IMR-90 (cell line): ENCODE results near the gene CRIM1. TPM values are rescaled to one million over a fixed set of nuclear protein-coding genes. Genes with fewer than 3 reads are reported as not detected.
A peak's percentile ranks its signal among the peaks of the same experiment; 100 is the strongest.

Experiments
- ATAC-seq: fragments of 200-7000 bp; cut with Tn5 transposase; 2 replicates; pipeline ENCODE4 v1.9.1; 2020; ENCODE audit warnings: low read depth, mild to moderate bottlenecking, moderate library complexity
- BruUV-seq: library from RNA; stranded (reverse); fragments of 400-500 nt; replicated peaks from 2 replicates; lab custom pipeline; 2021; lab: Mats Ljungman, UMichigan
- CTCF ChIA-PET: fragments of 300-600 bp; formaldehyde crosslinking; extraction: SDS; loops from one replicate; lab custom pipeline; 2021; ENCODE audit warnings: antibody characterized with exemption; lab: Yijun Ruan, JAX
- POLR2A ChIA-PET: fragments of 300-600 bp; sonication (Branson Sonifier 250); formaldehyde crosslinking; loops from one replicate; lab custom pipeline; 2022; ENCODE audit warnings: antibody characterized with exemption; ENCODE audit not compliant: unreplicated experiment; lab: Charles Lee
- DNase-seq: peaks from one replicate; pipeline ENCODE4 v3.0.0; 2013
- H2AFZ ChIP-seq: replicated peaks from 2 replicates; pipeline ENCODE3; 2013; ENCODE audit warnings: low read length, mild to moderate bottlenecking; ENCODE audit not compliant: poor library complexity
- H2AK5ac ChIP-seq: 2 replicates; pipeline ENCODE4 v1.6.1; 2013; ENCODE audit warnings: low read depth, low read length, inconsistent platforms
- H2AK9ac ChIP-seq: replicated peaks from 2 replicates; pipeline ENCODE3; 2013; ENCODE audit warnings: mild to moderate bottlenecking, low read depth, low read length, moderate library complexity; ENCODE audit not compliant: poor library complexity
- H2BK120ac ChIP-seq: 2 replicates; pipeline ENCODE4 v1.6.1; 2013; ENCODE audit warnings: low read depth, low read length, inconsistent platforms
- H2BK15ac ChIP-seq: 3 replicates; pipeline ENCODE4 v1.6.1; 2013; ENCODE audit warnings: low read depth, low read length, inconsistent platforms
- H2BK20ac ChIP-seq: 2 replicates; pipeline ENCODE4 v1.6.1; 2013; ENCODE audit warnings: low read depth, mild to moderate bottlenecking, inconsistent platforms, low read length, moderate library complexity
- H2BK5ac ChIP-seq: 2 replicates; pipeline ENCODE4 v1.6.1; 2013; ENCODE audit warnings: mild to moderate bottlenecking, low read depth, low read length, inconsistent platforms; ENCODE audit not compliant: poor library complexity, severe bottlenecking
- H3K14ac ChIP-seq: replicated peaks from 2 replicates; pipeline ENCODE4 v1.6.1; 2013; ENCODE audit warnings: low read depth, low read length, inconsistent platforms
- H3K18ac ChIP-seq: 2 replicates; pipeline ENCODE4 v1.6.1; 2013; ENCODE audit warnings: low read depth, low read length, control low read depth
- H3K23ac ChIP-seq: 2 replicates; pipeline ENCODE4 v1.6.1; 2013; ENCODE audit warnings: low read depth, low read length, inconsistent platforms
- H3K27ac ChIP-seq: 2 replicates; pipeline ENCODE4 v1.5.1; 2013; ENCODE audit warnings: mild to moderate bottlenecking, control low read depth, low read length; ENCODE audit not compliant: insufficient read depth
- H3K27me3 ChIP-seq: 2 replicates; pipeline ENCODE4 v1.6.1; 2013; ENCODE audit warnings: low read length; ENCODE audit not compliant: control insufficient read depth, insufficient read depth
- H3K36me3 ChIP-seq: 2 replicates; pipeline ENCODE4 v1.6.1; 2013; ENCODE audit warnings: low read length, mixed read lengths; ENCODE audit not compliant: control insufficient read depth, insufficient read depth
- H3K4ac ChIP-seq: 2 replicates; pipeline ENCODE4 v1.6.1; 2013; ENCODE audit warnings: low read depth, low read length, inconsistent platforms
- H3K4me1 ChIP-seq: 2 replicates; pipeline ENCODE4 v1.6.1; 2013; ENCODE audit warnings: low read length, mixed read lengths; ENCODE audit not compliant: control insufficient read depth, insufficient read depth
- H3K4me2 ChIP-seq: 2 replicates; pipeline ENCODE4 v1.6.1; 2013; ENCODE audit warnings: low read depth, mild to moderate bottlenecking, control low read depth, low read length, moderate library complexity
- H3K4me3 ChIP-seq: 2 replicates; pipeline ENCODE4 v1.5.1; 2013; ENCODE audit warnings: low read depth, mild to moderate bottlenecking, control low read depth, low read length, moderate library complexity; ENCODE audit not compliant: insufficient read depth
- H3K56ac ChIP-seq: 2 replicates; pipeline ENCODE4 v1.6.1; 2013; ENCODE audit warnings: low read length, inconsistent platforms; ENCODE audit not compliant: insufficient read depth; ENCODE audit errors: extremely low read depth
- H3K79me1 ChIP-seq, 2 experiments: 2 replicates each; pipeline ENCODE4 v1.6.1; 2013; ENCODE audit warnings: low read length in 2 of 2, inconsistent platforms in 1 of 2, low read depth in 1 of 2
- H3K9ac ChIP-seq: 2 replicates; pipeline ENCODE4 v1.6.1; 2013; ENCODE audit warnings: low read depth, low read length, control low read depth
- H3K9me1 ChIP-seq: 2 replicates; pipeline ENCODE4 v1.6.1; 2013; ENCODE audit warnings: low read length, inconsistent platforms; ENCODE audit not compliant: insufficient read depth
- H3K9me3 ChIP-seq: 2 replicates; pipeline ENCODE4 v1.6.1; 2013; ENCODE audit warnings: low read length; ENCODE audit not compliant: control insufficient read depth, insufficient read depth
- H4K20me1 ChIP-seq: 2 replicates; pipeline ENCODE4 v1.6.1; 2013; ENCODE audit warnings: low read length, inconsistent platforms; ENCODE audit not compliant: insufficient read depth
- H4K5ac ChIP-seq: 2 replicates; pipeline ENCODE4 v1.6.1; 2013; ENCODE audit warnings: mild to moderate bottlenecking, low read depth, low read length, control low read depth
- H4K8ac ChIP-seq, 2 experiments: 2 replicates each; pipeline ENCODE4 v1.6.1; 2013; ENCODE audit warnings: low read depth in 2 of 2, low read length in 2 of 2, control low read depth in 1 of 2, inconsistent platforms in 1 of 2
- H4K91ac ChIP-seq: 2 replicates; pipeline ENCODE4 v1.6.1; 2013; ENCODE audit warnings: low read depth, low read length, inconsistent platforms; ENCODE audit not compliant: insufficient read depth
- BHLHE40 ChIP-seq: fragments of 150-350 bp; IDR thresholded peaks from 2 replicates; pipeline ENCODE4 v1.6.1; 2016; ENCODE audit warnings: mild to moderate bottlenecking, low read depth, low read length
- POLR2A ChIP-seq: IDR thresholded peaks from 2 replicates; pipeline ENCODE4 v1.6.1; 2012; ENCODE audit warnings: mild to moderate bottlenecking, low read depth, low read length
- dilution Hi-C: fragments of 300-500 bp; cut with HindIII; formaldehyde crosslinking; loops from one replicate; pipeline ENCODE4 v1.14.3; 2018; ENCODE audit warnings: low sequenced_read_pairs; ENCODE audit not compliant: unreplicated experiment
- in situ Hi-C: fragments of 300-500 bp; cut with MboI; formaldehyde crosslinking; loops from 3 replicates; pipeline ENCODE4 v1.14.3; 2019; ENCODE audit warnings: low sequenced_read_pairs, inconsistent platforms, mixed read lengths
- intact Hi-C: fragments of 100-400 bp; cut with micrococcal nuclease; formaldehyde crosslinking; loops from 2 replicates; pipeline ENCODE4 v1.10.0; 2022
- polyA plus RNA-seq, 3 experiments: library from polyadenylated mRNA; depleted of rRNA; stranded (reverse); fragments of >200 nt; gene quantifications; 2 replicates each; pipeline ENCODE4 v1.2.3, GENCODE V29; 2012; ENCODE audit warnings: low replicate concordance in 1 of 3
- total RNA-seq: library from RNA; depleted of rRNA; stranded (reverse); fragments of >200 nt; gene quantifications from 2 replicates; pipeline ENCODE4 v1.2.3, GENCODE V29; 2012
- TF ChIP-seq, protein P1 (sequence below): fragments of 150-350 bp; IDR thresholded peaks from 2 replicates; pipeline ENCODE4 v1.6.1; 2016; ENCODE audit warnings: low read depth, mild to moderate bottlenecking, low read length, moderate library complexity, borderline replicate concordance
- TF ChIP-seq, protein P2 (sequence below): conservative IDR thresholded peaks from 2 replicates; pipeline ENCODE4 v1.5.1; 2012; ENCODE audit warnings: mild to moderate bottlenecking, low read depth, low read length, improper control_type of control experiment

CRIM1 gene
- total and polyA plus RNA-seq, 2 of the 4 experiments (the other 2 are of a cell fraction): 285 to 490 TPM

DNA sequence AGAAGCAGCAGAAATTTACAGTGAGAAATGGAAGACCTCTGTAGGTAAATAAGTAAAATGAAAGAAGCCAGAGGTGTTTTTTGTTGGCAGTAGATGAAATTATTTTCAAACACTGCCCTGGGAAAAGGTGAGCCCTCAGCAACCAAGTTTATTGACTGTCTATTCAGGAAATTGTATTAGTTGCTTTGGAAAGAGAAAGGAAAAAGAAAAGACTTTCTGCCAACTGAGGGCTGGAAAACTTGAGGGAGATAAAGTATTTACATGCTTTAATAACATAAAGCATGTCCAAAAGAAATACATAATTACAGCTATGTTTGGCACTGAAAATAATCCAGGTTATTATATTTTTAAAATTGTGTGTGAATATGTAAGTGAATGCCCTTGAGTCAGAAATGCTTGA lies 14.7 kb downstream of the CRIM1 start:
- no peak overlapping the region for H3K9ac ChIP-seq
- TF ChIP-seq BHLHE40 (no peak), POLR2A (no peak)
- TF ChIP-seq, protein P1, sequence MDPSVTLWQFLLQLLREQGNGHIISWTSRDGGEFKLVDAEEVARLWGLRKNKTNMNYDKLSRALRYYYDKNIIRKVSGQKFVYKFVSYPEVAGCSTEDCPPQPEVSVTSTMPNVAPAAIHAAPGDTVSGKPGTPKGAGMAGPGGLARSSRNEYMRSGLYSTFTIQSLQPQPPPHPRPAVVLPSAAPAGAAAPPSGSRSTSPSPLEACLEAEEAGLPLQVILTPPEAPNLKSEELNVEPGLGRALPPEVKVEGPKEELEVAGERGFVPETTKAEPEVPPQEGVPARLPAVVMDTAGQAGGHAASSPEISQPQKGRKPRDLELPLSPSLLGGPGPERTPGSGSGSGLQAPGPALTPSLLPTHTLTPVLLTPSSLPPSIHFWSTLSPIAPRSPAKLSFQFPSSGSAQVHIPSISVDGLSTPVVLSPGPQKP: no peak
- TF ChIP-seq, protein P2, sequence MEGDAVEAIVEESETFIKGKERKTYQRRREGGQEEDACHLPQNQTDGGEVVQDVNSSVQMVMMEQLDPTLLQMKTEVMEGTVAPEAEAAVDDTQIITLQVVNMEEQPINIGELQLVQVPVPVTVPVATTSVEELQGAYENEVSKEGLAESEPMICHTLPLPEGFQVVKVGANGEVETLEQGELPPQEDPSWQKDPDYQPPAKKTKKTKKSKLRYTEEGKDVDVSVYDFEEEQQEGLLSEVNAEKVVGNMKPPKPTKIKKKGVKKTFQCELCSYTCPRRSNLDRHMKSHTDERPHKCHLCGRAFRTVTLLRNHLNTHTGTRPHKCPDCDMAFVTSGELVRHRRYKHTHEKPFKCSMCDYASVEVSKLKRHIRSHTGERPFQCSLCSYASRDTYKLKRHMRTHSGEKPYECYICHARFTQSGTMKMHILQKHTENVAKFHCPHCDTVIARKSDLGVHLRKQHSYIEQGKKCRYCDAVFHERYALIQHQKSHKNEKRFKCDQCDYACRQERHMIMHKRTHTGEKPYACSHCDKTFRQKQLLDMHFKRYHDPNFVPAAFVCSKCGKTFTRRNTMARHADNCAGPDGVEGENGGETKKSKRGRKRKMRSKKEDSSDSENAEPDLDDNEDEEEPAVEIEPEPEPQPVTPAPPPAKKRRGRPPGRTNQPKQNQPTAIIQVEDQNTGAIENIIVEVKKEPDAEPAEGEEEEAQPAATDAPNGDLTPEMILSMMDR: no peak
- H2AFZ ChIP-seq: no peak overlapping the region
- H4K91ac ChIP-seq: no peak overlapping the region
- no peak overlapping the region for H3K4me3 ChIP-seq
- intact Hi-C loops: loop anchor here (5.0 kb wide), 1 partner anchor 117 kb away; no protein-coding TSS in a partner anchor
- H4K8ac ChIP-seq: no peak overlapping the region
- H4K5ac ChIP-seq: no peak overlapping the region
- H3K27me3 ChIP-seq: no peaks in the 10 kb centered on the region
- no peak overlapping the region for H3K18ac ChIP-seq
- H2BK5ac ChIP-seq: peak overlapping the region; percentile 1
- peaks cover 90% of the 10 kb centered on the region for H4K20me1 ChIP-seq
- POLR2A ChIA-PET: no interaction called here
- H3K56ac ChIP-seq: no peak overlapping the region
- peaks cover 46% of the 10 kb centered on the region for H3K4me1 ChIP-seq
- H2AK9ac ChIP-seq: no peak overlapping the region
- H3K4me2 ChIP-seq: no peak overlapping the region
- no peak overlapping the region for H3K27ac ChIP-seq
- CTCF ChIA-PET: no interaction called here
- H2BK120ac ChIP-seq: no peak overlapping the region
- no peak overlapping the region for H3K14ac ChIP-seq
- in situ Hi-C loops: no loop called here
- ATAC-seq: no peak
- DNase-seq: no peak
- no peak overlapping the region for H2BK15ac ChIP-seq
- no peaks in the 10 kb centered on the region for H3K9me3 ChIP-seq
- peaks cover 38% of the 10 kb centered on the region for H3K9me1 ChIP-seq
- H2AK5ac ChIP-seq: no peak overlapping the region
- H2BK20ac ChIP-seq: no peak overlapping the region
- BruUV-seq: no TSS peak
- dilution Hi-C loops: no loop called here
- no peak overlapping the region for H3K23ac ChIP-seq
- H3K79me1 ChIP-seq: peaks cover 0 to 56% of the 10 kb centered on the region in 2 experiments; a peak in 2 of 4 replicates
- peaks cover 8% of the 10 kb centered on the region for H3K36me3 ChIP-seq
- no peak overlapping the region for H3K4ac ChIP-seq
